Activated naive CD4-positive, alpha-beta T cell (primary cell): ENCODE measurements around the gene GABRB2.

Experiments
- DNase-seq, 4 experiments: peaks; one replicate each; lab custom pipeline; 2025; lab: John Stamatoyannopoulos, UW

The GABRB2 gene

DNA sequence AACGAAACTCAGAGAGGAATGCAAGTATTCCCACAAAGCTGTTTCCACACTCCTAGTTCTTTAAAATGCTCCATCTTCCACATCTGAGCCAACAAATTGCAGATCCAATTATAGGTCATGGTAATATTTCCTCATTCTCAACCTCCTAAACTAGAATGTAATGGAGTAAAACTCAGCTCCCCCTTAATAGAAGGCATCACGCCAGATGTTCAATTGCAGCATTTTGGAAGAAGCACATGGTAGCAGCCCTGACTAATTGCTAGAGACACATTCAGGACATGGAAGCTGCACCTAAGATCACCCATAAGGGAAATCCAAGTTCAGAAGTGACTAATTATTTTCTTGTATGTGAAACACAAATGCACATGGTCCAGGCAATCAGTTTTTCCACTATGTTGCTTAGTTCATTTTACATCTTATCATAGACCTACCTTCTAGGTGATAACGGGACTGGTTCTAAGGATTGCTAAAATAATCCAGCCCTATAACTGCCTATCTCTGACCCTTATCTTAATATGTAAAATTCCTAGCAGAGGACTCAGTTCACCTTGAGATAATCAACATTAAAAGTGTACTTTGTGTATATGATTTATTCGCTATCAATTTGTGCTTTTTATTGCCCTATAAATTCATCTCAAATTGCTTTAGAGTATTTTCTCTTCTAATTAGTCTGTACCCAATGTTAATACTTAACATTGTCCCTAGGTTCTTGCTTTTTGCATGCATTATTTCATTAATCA is 75.1 kb downstream of the GABRB2 start:
- no peak for DNase-seq

GRCh38 chr5:161467703-161468102 is 78.8 kb downstream of the GABRB2 start:
- no peak for DNase-seq

DNA sequence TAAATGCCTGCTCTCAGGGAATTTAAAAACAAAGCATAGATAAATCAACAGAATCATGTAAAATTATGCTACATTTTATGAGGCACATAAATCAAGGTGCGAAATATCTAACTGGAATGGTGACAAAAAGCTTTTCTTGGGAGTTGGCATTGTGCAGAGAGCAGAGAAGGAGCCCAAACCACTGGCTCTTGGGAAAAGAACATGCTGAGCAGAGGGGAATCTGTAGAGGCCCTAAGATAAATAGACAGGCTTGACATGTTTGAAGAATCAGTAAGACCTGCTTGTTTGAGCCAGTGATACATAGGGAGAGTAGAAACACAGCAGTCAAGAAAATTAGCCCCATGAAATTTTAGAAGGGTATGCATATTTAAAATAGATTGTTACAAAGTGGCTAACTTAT is 85.8 kb downstream of the GABRB2 start:
- DNase-seq, result no peak

DNA sequence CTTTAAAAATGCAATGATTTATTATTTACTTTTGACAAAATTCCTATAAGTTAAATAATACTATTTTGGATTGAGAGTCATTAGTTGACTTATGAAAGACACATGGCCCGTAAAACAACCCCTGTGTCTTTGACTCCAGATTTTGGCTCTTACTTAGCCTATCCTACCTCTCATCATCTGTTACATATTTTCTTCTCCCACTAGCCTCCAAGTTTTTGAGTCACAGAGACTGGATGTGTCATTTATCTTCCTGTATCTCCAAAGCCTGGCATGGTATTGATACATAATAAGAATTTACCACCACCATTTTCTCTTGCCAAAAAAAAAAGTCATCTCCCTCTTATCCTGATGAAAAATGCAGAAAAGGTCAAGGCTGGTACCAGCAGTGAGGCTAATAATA is 99.9 kb downstream of the GABRB2 start:
- DNase-seq, result no peak

DNA sequence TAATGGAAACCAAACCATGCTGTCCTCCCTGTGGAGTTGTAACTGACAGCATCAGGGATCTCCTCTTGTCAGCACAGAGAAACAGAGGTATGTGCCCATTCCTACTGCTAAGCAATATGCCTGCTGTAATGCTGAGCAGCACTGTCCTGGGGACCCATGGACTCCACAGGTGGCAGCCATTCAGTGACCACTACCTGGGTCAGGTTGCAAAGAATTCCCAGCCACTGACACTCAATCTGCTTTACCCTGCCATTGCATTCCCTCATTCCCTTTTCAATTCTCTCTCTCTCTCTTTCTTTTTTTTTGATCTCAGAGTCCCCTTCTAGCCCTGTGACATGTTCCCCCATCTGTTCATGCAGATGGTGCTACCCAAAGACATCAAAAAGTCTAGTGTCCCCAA is 104.1 kb downstream of the GABRB2 start:
- DNase-seq, result no peak

GRCh38 chr5:161432798-161433197 is 113.7 kb downstream of the GABRB2 start:
- DNase-seq, result no peak

DNA sequence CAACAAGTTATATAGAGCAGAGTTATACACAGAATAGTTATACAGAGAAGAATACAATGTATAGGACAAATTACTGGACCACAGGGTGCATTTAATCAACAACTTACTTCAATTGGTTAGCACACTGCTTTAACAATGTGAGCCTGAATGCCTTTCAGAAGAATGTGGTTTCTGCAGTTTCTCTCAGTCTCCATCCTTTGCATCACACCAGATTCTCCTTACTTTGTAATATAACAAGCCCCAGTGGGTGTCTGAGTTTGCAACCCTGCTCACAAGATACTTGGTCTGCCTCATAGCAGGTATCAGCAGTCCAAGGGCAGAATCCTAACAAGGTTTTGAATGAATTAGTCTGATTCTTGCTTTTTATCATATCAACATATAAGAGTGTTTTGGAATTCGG is 114.6 kb downstream of the GABRB2 start:
- DNase-seq, result no peak

DNA sequence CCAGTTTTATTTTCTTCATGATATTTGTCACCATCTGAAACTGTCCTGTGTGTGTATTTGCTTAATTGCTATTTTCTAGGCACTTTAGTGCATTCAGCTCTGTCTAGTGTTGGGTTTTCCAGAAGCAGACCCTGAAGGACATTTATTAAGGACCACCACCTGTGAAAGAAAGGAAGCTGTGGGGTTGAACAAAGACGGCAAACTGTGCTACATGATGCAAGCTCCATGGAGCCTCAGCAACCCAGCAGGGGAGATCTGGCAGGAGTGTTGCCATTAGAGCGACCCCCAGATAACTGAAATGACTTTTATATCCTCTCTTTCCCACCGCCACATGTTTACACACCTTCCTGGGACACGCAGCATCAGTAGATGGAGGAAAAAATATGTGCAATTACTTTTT is 125.5 kb downstream of the GABRB2 start:
- no peak for DNase-seq

- no peak for DNase-seq
Measured at GRCh38 chr5:161420521-161420920, 126.0 kb downstream of the GABRB2 start.

- DNase-seq, result no peak
Measured at GRCh38 chr5:161414896-161415295, 131.6 kb downstream of the GABRB2 start.

GRCh38 chr5:161414037-161414436 is 132.5 kb downstream of the GABRB2 start:
- DNase-seq, result no peak

GRCh38 chr5:161412792-161413191 is 133.7 kb downstream of the GABRB2 start:
- DNase-seq, result no peak

DNA sequence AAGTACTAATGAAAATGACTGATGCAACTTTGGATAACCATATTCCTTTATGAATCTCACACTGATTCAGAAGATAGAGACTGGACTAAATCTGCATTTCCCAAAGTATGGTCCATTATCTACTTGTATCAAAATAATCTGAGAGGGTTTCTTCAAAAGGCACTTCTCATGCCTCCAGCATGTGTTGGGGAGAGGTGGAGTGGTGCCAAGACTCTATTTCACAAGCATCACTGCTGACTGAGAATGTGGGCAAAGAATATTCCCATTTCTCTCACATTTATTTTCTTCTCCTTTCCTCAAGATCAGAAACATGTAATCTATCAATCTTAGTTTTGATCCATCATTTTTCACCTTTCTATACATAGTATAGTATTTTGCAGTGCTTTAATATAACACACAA is 135.4 kb downstream of the GABRB2 start:
- DNase-seq, result no peak

GRCh38 chr5:161410640-161411039 is 135.9 kb downstream of the GABRB2 start:
- no peak for DNase-seq

GRCh38 chr5:161409471-161409870 is 137.1 kb downstream of the GABRB2 start:
- DNase-seq, result no peak

DNA sequence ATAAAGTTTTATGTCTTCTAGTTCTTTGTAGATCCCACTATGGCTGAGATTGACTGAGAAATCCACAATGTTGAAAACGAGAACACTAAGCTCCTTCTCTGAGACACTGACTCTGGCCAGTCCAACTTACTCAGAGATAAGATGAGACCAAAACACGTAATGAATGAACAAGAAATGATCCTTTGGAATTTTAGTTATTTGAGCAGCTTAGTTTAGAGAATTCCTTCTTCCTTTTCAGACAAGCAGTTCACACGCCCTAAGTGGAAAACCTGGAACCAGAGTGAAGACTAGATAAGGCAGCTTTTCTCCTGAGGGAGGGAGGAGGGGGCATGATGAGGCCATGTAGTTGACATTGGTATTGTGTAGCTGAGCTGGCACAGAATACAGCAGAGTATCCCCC is 139.6 kb downstream of the GABRB2 start:
- DNase-seq, result no peak

DNA sequence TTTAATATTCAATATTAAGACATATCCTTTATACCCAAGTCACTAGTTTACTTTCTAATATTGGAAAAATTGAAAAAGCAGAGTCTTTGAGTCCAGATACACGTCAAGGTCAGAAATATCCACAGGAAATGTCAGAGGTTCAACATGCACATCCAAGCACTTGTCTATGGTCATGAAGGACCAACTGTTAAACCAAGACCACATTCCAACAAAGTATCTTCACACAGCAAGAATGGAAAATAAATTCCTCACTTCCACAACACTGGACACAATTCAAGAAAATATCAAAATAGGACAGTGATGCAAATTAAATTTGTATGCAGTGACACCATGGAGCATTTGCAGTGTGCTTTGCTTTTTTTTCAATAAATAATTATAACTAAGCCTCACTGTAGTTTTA is 142.5 kb downstream of the GABRB2 start:
- DNase-seq, result no peak

DNA sequence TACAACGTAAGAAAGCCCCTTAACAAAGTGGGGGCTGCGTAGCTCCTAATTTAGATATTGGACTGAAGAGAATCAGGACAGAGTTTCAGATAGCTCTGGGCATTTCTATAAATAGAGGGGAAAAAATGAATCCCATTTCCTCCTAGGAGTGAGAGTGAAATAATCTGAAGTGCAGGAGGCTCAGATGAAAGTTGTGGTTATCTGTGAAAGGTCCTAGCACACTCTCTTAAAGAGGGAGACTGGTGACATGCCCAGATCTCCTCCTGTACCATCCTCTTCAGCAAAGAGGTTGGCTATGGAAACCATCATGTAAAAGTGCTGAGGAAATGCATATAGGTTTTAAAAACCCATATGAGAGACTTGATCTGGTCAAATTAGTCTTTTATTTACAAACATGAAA is 143.4 kb downstream of the GABRB2 start:
- no peak for DNase-seq

DNA sequence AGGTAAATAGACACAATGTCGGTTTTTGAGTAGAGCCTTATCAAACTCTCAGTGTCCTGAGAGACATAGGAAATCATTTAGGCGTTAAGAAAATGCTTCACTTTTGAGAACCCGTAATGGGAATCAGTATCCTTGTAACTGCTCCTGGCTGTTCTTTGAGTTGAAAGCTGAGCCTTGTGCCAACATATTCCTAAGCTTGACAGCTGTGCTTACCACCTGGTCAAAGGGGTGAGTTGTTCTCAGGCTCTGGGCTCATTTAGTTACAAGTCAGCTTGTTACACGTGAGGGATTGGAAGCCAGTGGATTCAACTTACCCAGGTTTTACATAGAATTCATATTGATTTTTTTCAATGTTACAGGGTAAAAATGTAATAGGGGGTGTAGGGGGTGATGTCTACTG is 145.9 kb downstream of the GABRB2 start:
- no peak for DNase-seq

DNA sequence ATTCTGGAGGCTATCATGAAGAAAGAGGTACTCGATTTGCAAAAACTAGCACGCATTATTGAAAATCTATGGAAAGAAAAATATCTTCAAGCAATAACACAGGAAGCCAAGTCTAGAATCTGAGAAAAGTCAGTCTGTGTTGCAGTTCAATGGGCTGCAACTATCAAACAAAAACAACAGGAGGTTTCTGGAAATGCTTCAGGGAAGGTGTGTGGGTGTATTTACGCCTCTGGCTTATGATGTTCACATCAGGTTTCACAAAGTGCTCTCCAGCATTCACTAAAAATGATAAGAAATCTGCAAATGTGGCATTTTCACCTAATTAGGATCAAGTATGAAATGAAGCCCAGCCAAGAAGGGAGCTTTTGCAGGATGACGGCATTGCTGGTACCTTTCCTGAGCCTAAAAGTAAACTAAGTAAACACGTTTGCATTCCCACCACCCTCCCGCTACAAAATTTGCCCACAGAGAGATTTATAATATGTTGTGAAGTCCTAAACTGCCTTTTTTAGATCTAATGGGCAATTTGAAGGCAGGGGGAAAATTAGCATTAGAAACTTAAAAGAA is 146.4 kb downstream of the GABRB2 start:
- DNase-seq, result no peak

- no peak for DNase-seq
Measured at GRCh38 chr5:161397448-161397847, 149.1 kb downstream of the GABRB2 start.

DNA sequence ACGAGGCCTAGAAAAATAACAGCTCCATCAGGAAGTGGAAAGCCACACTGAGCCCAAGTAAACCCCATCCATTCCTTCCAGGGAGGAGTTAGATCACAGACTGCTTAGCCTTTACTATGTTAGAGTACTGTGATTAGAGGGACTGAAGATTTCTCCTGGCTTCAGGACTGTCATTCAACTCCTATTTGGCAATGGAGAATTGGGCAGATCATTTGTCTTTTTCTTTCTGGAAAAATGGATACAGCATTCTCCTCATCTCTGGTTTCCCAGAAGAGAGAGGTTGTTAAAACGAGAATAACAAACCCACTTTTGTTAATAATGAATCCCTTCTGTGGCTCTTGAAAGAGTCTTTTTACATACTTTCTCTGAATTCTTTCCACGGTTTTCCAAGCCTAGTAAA is 150.4 kb downstream of the GABRB2 start:
- DNase-seq, result no peak

DNA sequence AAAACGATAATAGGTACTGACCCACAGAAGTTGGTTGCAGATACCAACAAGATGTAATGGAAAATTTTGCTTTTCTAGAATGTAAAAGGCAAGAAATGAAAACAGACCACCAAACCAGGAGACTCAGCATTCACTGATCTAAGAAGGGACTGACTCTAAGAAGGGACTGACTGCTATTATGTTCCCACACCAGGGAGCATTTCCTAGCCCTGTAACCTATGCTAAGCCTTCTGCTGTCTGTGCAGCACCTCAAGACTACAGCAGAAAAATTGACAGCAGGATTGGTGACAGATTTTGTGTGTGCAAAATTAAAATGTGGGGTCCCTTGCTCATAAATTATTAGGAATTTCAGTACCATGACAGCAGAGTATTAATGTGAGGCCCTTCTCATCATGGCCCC is 154.8 kb downstream of the GABRB2 start:
- no peak for DNase-seq

- DNase-seq, result no peak
Measured at GRCh38 chr5:161391016-161391415, 155.5 kb downstream of the GABRB2 start.
